SK-N-MC (cell line): ENCODE results near the gene FBXL17.

Experiments used
- EZH2 ChIP-seq: fragments of 200-600 bp; sonication (generic); IDR thresholded peaks from one replicate; pipeline ENCODE4 v1.6.1; 2017; ENCODE audit warnings: antibody characterized with exemption
- FOXP2 ChIP-seq: optimal IDR thresholded peaks from 2 replicates; pipeline ENCODE3; 2011; ENCODE audit warnings: mild to moderate bottlenecking, moderate library complexity; ENCODE audit not compliant: insufficient read depth; ENCODE audit errors: extremely low read length, control extremely low read depth
- POLR2AphosphoS5 ChIP-seq: IDR thresholded peaks from 2 replicates; pipeline ENCODE4 v1.6.1; 2012; ENCODE audit warnings: mild to moderate bottlenecking, low read depth, low read length, borderline replicate concordance

DNA sequence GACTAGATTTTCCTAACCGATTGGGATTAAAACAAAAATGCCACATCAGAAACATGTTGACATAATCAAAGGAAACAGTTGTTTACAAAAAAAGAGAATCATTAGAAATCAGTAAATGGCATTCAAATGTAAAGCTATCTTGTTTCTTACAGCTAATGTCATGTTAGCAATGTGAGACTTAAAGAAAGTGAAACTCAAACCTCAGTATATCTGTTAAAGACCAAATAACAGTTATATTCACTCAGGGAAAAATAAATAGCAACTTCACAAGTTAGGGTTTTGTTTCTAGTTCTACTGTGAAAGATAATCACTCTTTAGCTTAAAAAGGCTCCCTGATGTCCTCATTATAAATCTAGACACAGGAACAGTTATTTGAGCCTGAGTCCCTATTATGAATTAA is 521.9 kb downstream of the FBXL17 start:
- TF ChIP-seq EZH2, result no peak
- TF ChIP-seq POLR2AphosphoS5, result no peak
- TF ChIP-seq FOXP2, result no peak
